GM15510 (cell line): ENCODE data around the gene CATSPERE.

Experiments used
- POLR2A ChIP-seq: IDR thresholded peaks from 3 replicates; pipeline ENCODE4 v1.6.1; 2011; ENCODE audit warnings: borderline replicate concordance; ENCODE audit not compliant: insufficient read length; ENCODE audit errors: extremely low read depth

CATSPERE gene

GRCh38 chr1:244657421-244657820, 196.3 kb downstream of the CATSPERE start:
- no peak for TF ChIP-seq POLR2A

GRCh38 chr1:244659694-244660093, 198.6 kb downstream of the CATSPERE start:
- TF ChIP-seq POLR2A: no peak

- TF ChIP-seq POLR2A: no peak
Observed at GRCh38 chr1:244660595-244660994, 199.5 kb downstream of the CATSPERE start.

- TF ChIP-seq POLR2A: no peak
Observed at GRCh38 chr1:244662599-244662998, 201.5 kb downstream of the CATSPERE start.

- TF ChIP-seq POLR2A: no peak
Observed at GRCh38 chr1:244664353-244664752, 203.3 kb downstream of the CATSPERE start.

GRCh38 chr1:244665771-244666217, 204.7 kb downstream of the CATSPERE start:
- TF ChIP-seq POLR2A: no peak

- TF ChIP-seq POLR2A: no peak
Observed at GRCh38 chr1:244667797-244668196, 206.7 kb downstream of the CATSPERE start.

GRCh38 chr1:244672946-244673682, 212.0 kb downstream of the CATSPERE start:
- TF ChIP-seq POLR2A: no peak

- TF ChIP-seq POLR2A: no peak
Observed at GRCh38 chr1:244674446-244674845, 213.4 kb downstream of the CATSPERE start.

GRCh38 chr1:244675167-244675566, 214.1 kb downstream of the CATSPERE start:
- no peak for TF ChIP-seq POLR2A

GRCh38 chr1:244678697-244679096, 217.6 kb downstream of the CATSPERE start:
- TF ChIP-seq POLR2A: no peak

GRCh38 chr1:244680667-244681066, 219.6 kb downstream of the CATSPERE start:
- TF ChIP-seq POLR2A: no peak
